OCI-M1 (cell line): Measurements from ENCODE around the gene ARF1.

Experiments
- DNase-seq: peaks from one replicate; lab custom pipeline; 2025; lab: John Stamatoyannopoulos, UW

ARF1 gene

GRCh38 chr1:228050571-228051231 is 31.8 kb upstream of the ARF1 start:
- no peak for DNase-seq

GRCh38 chr1:228058172-228058948 is 24.1 kb upstream of the ARF1 start:
- DNase-seq: no peak

GRCh38 chr1:228058949-228059633 is 23.4 kb upstream of the ARF1 start:
- no peak for DNase-seq

GRCh38 chr1:228059634-228060457 is 22.7 kb upstream of the ARF1 start:
- DNase-seq: no peak

GRCh38 chr1:228060458-228061190 is 21.9 kb upstream of the ARF1 start:
- no peak for DNase-seq

- DNase-seq: no peak
These were observed 21.0 kb upstream of the ARF1 start for GRCh38 chr1:228061411-228062084.

GRCh38 chr1:228062085-228062791 is 20.3 kb upstream of the ARF1 start:
- no peak for DNase-seq

- DNase-seq: no peak
These were observed 19.7 kb upstream of the ARF1 start for GRCh38 chr1:228062812-228063211.

GRCh38 chr1:228063251-228064191 is 19.0 kb upstream of the ARF1 start:
- DNase-seq: no peak

GRCh38 chr1:228064296-228064695 is 18.2 kb upstream of the ARF1 start:
- no peak for DNase-seq

- no peak for DNase-seq
These were observed 17.6 kb upstream of the ARF1 start for GRCh38 chr1:228064741-228065542.

- DNase-seq: no peak
These were observed 16.8 kb upstream of the ARF1 start for GRCh38 chr1:228065543-228066347.

- no peak for DNase-seq
These were observed 16.1 kb upstream of the ARF1 start for GRCh38 chr1:228066416-228066815.

- DNase-seq: no peak
These were observed 15.4 kb upstream of the ARF1 start for GRCh38 chr1:228066891-228067654.

- no peak for DNase-seq
These were observed 14.1 kb upstream of the ARF1 start for GRCh38 chr1:228068359-228068758.

GRCh38 chr1:228070173-228070572 is 12.3 kb upstream of the ARF1 start:
- DNase-seq: no peak

- no peak for DNase-seq
These were observed 11.7 kb upstream of the ARF1 start for GRCh38 chr1:228070851-228071250.
